ENCODE data around the gene STPG1. TPM values are rescaled to one million over a fixed set of nuclear protein-coding genes. Genes with fewer than 3 reads are reported as not detected.
"Not testable (repeated sequence)": the region's sequence is repeated elsewhere in the genome, so short reads cannot be mapped to it uniquely, and the experiment has no call there.

STPG1 gene, protein sequence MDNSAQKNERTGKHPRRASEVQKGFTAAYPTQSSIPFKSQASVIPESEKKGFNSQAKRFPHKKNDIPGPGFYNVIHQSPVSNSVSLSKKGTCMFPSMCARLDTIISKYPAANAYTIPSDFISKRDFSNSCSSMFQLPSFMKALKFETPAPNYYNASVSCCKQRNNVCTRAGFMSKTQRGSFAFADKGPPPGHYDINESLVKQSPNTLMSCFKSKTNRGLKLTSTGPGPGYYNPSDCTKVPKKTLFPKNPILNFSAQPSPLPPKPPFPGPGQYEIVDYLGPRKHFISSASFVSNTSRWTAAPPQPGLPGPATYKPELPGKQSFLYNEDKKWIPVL
- total RNA-seq (2021) (9.9 to 12.8 TPM (median 10.1 TPM) in 3 replicates), Bru-seq, nascent RNA (percentile 64 among the genes with signal in this experiment)
- long read RNA-seq, experiment 1, transcript STPG1-202 (9 exons, 2,715 nt), result major isoform, 19 of 40 reads
- long read RNA-seq, experiment 1, transcript STPG1-201 (8 exons, 2,544 nt), result minor isoform, 9 of 40 reads
- long read RNA-seq, experiment 1, partial matches to known transcripts, result 8 of 40 reads
- long read RNA-seq, experiment 1, other reads (novel, unspliced or antisense), result 4 of 40 reads
- long read RNA-seq, experiment 2, partial matches to known transcripts, result 6 of 13 reads
- long read RNA-seq, experiment 2, other reads (novel, unspliced or antisense), result 4 of 13 reads
- long read RNA-seq, experiment 3, partial matches to known transcripts, result 6 of 12 reads
- long read RNA-seq, experiment 3, other reads (novel, unspliced or antisense), result 5 of 12 reads

DNA sequence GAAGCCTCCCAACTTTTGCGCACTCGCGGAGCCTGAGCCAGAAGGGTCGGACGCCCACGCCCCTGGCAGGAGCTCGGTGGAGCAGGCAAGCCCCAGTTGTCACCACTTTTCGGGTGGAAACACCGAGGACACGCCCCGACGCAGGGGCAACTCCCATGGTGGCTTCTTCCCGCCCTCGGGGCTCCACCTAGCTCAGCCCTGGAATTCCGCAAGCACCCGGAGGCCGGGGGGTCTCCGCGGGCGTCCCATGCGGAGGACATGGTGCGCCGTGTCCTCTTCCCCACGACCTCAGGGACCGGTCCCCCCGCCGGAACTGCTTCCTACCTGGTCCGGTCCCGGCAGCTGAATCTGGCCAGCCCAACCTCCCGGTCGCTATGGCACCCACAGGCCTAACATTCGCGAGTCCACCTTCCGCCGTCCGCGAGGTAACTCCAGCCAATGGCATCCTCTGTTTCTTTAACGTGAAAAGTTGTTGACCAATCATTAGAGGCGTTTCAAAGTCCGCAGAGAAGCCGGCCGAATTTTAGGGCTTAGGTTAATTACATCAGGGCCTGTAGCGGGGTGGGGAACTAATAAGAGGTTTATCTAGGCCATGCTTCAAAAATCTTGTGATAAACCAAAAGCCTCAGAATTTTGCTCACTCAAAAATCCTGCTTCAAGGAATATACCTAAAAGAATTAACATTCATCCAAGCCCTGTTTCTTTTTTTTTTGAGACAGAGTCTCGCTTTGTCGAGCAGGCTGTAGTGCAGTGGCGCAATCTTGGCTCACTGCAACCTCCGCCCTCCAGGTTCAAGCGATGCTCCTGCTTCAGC, at the start of gene STPG1:
Gene STPG1, minus strand, starts transcription at position 433 of the 814 bp plus-strand sequence. CDS start 12,394 bp downstream, outside the sequence.
- Mint-ChIP-seq H3K27me3 (ENCODE audit: low read depth) (no peaks in the 10 kb centered on the region), H3K9me3 (peaks cover 3% of the 10 kb centered on the region; the same call in 1 of the 2 replicates), H3K27ac (no peak within 1 kb of the TSS), H3K36me3 (no peaks in the 10 kb centered on the region), H3K4me3 (peak within 1 kb of the TSS; percentile 88), H3K4me1 (peaks cover 26% of the 10 kb centered on the region)
- ChIA-PET CTCF (interaction anchor here (0.6 to 3.1 kb wide), 11 partner anchors 8 to 263 kb away, joined by 3 to 25 read pairs (median 5); no protein-coding TSS in a partner anchor), POLR2A (interaction anchor here (0.6 kb wide), 1 partner anchor 42 kb away, joined by 4 read pairs; no protein-coding TSS in a partner anchor)
- peak; percentile 38 for ATAC-seq
- TF ChIP-seq TEAD1 (CRISPR knock-in tag; IDR thresholded peaks at IDR 0.05) (peak; percentile 46; the same call in 1 of the 2 replicates), NFYB (CRISPR knock-in tag; conservative IDR thresholded peaks at IDR 0.05; ENCODE audit: low read depth) (peak; percentile 75), GABPB1 (CRISPR knock-in tag; IDR thresholded peaks at IDR 0.05) (peak; percentile 77; the same call in 1 of the 2 replicates), ZNF423 (CRISPR knock-in tag; IDR thresholded peaks at IDR 0.05) (peak; percentile 32; the same call in 1 of the 2 replicates), RELA (CRISPR knock-in tag; IDR thresholded peaks at IDR 0.05; ENCODE audit: borderline replicate concordance) (no peak), EMX1 (CRISPR knock-in tag; IDR thresholded peaks at IDR 0.05) (no peak)
- TF ChIP-seq, protein P1, sequence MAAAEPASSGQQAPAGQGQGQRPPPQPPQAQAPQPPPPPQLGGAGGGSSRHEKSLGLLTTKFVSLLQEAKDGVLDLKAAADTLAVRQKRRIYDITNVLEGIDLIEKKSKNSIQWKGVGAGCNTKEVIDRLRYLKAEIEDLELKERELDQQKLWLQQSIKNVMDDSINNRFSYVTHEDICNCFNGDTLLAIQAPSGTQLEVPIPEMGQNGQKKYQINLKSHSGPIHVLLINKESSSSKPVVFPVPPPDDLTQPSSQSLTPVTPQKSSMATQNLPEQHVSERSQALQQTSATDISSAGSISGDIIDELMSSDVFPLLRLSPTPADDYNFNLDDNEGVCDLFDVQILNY (CRISPR knock-in tag; IDR thresholded peaks at IDR 0.05), result peak; percentile 27; the same call in 1 of the 2 replicates
- TF ChIP-seq, protein P2, sequence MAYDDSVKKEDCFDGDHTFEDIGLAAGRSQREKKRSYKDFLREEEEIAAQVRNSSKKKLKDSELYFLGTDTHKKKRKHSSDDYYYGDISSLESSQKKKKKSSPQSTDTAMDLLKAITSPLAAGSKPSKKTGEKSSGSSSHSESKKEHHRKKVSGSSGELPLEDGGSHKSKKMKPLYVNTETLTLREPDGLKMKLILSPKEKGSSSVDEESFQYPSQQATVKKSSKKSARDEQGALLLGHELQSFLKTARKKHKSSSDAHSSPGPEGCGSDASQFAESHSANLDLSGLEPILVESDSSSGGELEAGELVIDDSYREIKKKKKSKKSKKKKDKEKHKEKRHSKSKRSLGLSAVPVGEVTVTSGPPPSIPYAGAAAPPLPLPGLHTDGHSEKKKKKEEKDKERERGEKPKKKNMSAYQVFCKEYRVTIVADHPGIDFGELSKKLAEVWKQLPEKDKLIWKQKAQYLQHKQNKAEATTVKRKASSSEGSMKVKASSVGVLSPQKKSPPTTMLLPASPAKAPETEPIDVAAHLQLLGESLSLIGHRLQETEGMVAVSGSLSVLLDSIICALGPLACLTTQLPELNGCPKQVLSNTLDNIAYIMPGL (CRISPR knock-in tag; IDR thresholded peaks at IDR 0.05), result 0 out of 2 replicates have a peak, but pooled peaks have one; percentile 60
- DNase-seq (ENCODE audit: low spot score), result peak; percentile 79

DNA sequence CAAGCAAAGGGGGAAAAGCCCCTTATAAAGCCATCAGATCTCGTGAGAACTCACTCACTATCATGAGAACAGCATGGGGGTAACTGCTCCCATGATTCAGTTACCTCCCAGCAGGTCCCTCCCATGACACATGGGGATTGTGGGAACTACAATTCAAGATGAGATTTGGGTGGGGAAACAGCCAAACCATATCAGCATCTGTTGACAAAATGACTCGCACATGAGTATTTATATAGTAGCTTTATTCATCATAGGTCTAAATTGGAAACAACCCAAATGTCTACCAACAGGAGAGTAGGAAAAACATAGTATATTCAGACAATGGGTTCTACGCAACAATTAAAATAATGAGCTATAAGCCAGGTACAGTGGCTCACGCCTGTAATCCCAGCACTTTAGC, 48.5 kb upstream of the STPG1 start:
- ATAC-seq; H3K4me3 Mint-ChIP-seq; H3K9me3 Mint-ChIP-seq; CTCF ChIA-PET; POLR2A ChIA-PET; H3K27me3 Mint-ChIP-seq (ENCODE audit: low read depth); DNase-seq (ENCODE audit: low spot score): not testable (repeated sequence)
- Mint-ChIP-seq H3K36me3 (peaks cover 14% of the 10 kb centered on the region), H3K4me1 (peaks cover 43% of the 10 kb centered on the region), H3K27ac (0 out of 2 replicates have a peak overlapping the region, but pooled peaks have one; percentile 33)

DNA sequence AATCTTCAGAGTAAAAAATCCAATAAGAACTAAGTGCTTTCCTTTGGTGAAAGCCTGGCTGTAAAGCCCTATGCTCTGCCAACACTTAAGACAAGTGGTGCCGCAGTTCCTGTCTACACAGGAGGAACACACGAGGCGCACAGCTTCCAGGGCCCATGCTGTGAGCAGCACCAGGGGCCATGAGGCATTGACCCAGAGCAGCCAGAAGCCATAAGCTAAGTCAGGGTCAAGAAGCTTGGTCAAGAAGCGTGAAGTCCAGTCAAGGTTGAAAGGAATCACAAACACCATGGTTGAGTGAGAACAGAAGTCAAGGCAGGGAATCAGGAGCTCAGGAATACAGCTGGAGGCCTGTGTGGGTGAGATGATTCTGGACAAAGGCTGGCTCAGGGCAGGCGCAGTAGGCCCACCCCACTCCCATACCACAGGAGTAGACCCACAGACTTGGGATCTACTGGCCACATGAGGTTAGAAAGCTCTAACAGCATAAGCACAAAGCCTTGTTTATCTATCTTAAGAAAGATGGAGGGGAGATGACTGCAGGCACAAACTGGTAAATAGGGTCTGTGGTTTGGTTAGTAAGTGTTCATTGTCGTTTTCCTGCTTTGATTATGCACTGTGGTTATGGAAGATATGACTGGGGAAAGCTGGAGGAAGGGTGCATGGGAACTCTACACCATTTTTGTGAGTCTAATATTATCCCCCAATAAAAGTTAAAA, 46.1 kb upstream of the STPG1 start:
- peaks cover 23% of the 10 kb centered on the region for H3K4me1 Mint-ChIP-seq
- peaks cover 16% of the 10 kb centered on the region for H3K36me3 Mint-ChIP-seq
- POLR2A ChIA-PET, result no interaction called here
- H3K4me3 Mint-ChIP-seq, result no peak overlapping the region
- TF ChIP-seq ZNF232 (CRISPR knock-in tag; IDR thresholded peaks at IDR 0.05), result no peak
- TF ChIP-seq, protein P3, sequence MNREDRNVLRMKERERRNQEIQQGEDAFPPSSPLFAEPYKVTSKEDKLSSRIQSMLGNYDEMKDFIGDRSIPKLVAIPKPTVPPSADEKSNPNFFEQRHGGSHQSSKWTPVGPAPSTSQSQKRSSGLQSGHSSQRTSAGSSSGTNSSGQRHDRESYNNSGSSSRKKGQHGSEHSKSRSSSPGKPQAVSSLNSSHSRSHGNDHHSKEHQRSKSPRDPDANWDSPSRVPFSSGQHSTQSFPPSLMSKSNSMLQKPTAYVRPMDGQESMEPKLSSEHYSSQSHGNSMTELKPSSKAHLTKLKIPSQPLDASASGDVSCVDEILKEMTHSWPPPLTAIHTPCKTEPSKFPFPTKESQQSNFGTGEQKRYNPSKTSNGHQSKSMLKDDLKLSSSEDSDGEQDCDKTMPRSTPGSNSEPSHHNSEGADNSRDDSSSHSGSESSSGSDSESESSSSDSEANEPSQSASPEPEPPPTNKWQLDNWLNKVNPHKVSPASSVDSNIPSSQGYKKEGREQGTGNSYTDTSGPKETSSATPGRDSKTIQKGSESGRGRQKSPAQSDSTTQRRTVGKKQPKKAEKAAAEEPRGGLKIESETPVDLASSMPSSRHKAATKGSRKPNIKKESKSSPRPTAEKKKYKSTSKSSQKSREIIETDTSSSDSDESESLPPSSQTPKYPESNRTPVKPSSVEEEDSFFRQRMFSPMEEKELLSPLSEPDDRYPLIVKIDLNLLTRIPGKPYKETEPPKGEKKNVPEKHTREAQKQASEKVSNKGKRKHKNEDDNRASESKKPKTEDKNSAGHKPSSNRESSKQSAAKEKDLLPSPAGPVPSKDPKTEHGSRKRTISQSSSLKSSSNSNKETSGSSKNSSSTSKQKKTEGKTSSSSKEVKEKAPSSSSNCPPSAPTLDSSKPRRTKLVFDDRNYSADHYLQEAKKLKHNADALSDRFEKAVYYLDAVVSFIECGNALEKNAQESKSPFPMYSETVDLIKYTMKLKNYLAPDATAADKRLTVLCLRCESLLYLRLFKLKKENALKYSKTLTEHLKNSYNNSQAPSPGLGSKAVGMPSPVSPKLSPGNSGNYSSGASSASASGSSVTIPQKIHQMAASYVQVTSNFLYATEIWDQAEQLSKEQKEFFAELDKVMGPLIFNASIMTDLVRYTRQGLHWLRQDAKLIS (CRISPR knock-in tag; IDR thresholded peaks at IDR 0.05; ENCODE audit: borderline replicate concordance), result no peak
- TF ChIP-seq FOXP1 (CRISPR knock-in tag; IDR thresholded peaks at IDR 0.05; ENCODE audit: borderline replicate concordance), result no peak
- 0 out of 2 replicates have a peak overlapping the region, but pooled peaks have one; percentile 11 for H3K27ac Mint-ChIP-seq
- DNase-seq (ENCODE audit: low spot score) (no peak), ATAC-seq (no peak)
- no peaks in the 10 kb centered on the region for H3K27me3 Mint-ChIP-seq (ENCODE audit: low read depth)
- H3K9me3 Mint-ChIP-seq, result peaks cover 6% of the 10 kb centered on the region
- CTCF ChIA-PET, result no interaction called here

All from WTC11 (cell line).